NCI-H510A treated with DMSO at 0.1 percent for 48 hours (cell line): ENCODE measurements around the gene MTCL3.
A peak's percentile ranks its signal among the peaks of the same experiment; 100 is the strongest.

ENCODE experiments used
- DNase-seq: peaks from one replicate; lab custom pipeline; 2025; lab: John Stamatoyannopoulos, UW

Gene MTCL3

GRCh38 chr6:127518710-127519468 lies at the start of gene MTCL3:
Gene MTCL3 (minus strand): TSS chr6:127519335.
- DNase-seq = peak; percentile 89

GRCh38 chr6:127567476-127567875 lies 48.3 kb upstream of the MTCL3 start:
- DNase-seq = no peak

GRCh38 chr6:127566651-127567050 lies 47.5 kb upstream of the MTCL3 start:
- DNase-seq = no peak

- no peak for DNase-seq
These were observed 47.0 kb upstream of the MTCL3 start for GRCh38 chr6:127566119-127566518.

GRCh38 chr6:127564761-127565160 lies 45.6 kb upstream of the MTCL3 start:
- DNase-seq = no peak

- DNase-seq = no peak
These were observed 42.5 kb upstream of the MTCL3 start for GRCh38 chr6:127561660-127562059.

- DNase-seq = peak; percentile 3
These were observed 35.4 kb upstream of the MTCL3 start for GRCh38 chr6:127554435-127555006.

- DNase-seq = no peak
These were observed 31.3 kb upstream of the MTCL3 start for GRCh38 chr6:127550403-127550802.

GRCh38 chr6:127547904-127548649 lies 28.9 kb upstream of the MTCL3 start:
- no peak for DNase-seq

GRCh38 chr6:127547215-127547614 lies 28.1 kb upstream of the MTCL3 start:
- DNase-seq = no peak

GRCh38 chr6:127539272-127539671 lies 20.1 kb upstream of the MTCL3 start:
- DNase-seq = peak; percentile 13

- no peak for DNase-seq
These were observed 19.7 kb upstream of the MTCL3 start for GRCh38 chr6:127538750-127539264.

GRCh38 chr6:127533736-127534135 lies 14.6 kb upstream of the MTCL3 start:
- DNase-seq = no peak

- no peak for DNase-seq
These were observed 13.9 kb upstream of the MTCL3 start for GRCh38 chr6:127533011-127533410.

- DNase-seq = no peak
These were observed 3.6 kb upstream of the MTCL3 start for GRCh38 chr6:127522714-127523113.

GRCh38 chr6:127520066-127520465 lies 931 bp upstream of the MTCL3 start:
- DNase-seq = no peak

- no peak for DNase-seq
These were observed 292 bp upstream of the MTCL3 start for GRCh38 chr6:127519469-127519785.

- peak; percentile 11 for DNase-seq
These were observed 885 bp downstream of the MTCL3 start for GRCh38 chr6:127518191-127518709.

GRCh38 chr6:127517693-127518092 lies 1.4 kb downstream of the MTCL3 start:
- peak; percentile 2 for DNase-seq

GRCh38 chr6:127516662-127517273 lies 2.4 kb downstream of the MTCL3 start:
- peak; percentile 84 for DNase-seq

GRCh38 chr6:127515794-127516661 lies 3.1 kb downstream of the MTCL3 start:
- DNase-seq = peak; percentile 41
